ENCODE measurements around the gene EXOG.

- TF ChIP-seq, protein P1, sequence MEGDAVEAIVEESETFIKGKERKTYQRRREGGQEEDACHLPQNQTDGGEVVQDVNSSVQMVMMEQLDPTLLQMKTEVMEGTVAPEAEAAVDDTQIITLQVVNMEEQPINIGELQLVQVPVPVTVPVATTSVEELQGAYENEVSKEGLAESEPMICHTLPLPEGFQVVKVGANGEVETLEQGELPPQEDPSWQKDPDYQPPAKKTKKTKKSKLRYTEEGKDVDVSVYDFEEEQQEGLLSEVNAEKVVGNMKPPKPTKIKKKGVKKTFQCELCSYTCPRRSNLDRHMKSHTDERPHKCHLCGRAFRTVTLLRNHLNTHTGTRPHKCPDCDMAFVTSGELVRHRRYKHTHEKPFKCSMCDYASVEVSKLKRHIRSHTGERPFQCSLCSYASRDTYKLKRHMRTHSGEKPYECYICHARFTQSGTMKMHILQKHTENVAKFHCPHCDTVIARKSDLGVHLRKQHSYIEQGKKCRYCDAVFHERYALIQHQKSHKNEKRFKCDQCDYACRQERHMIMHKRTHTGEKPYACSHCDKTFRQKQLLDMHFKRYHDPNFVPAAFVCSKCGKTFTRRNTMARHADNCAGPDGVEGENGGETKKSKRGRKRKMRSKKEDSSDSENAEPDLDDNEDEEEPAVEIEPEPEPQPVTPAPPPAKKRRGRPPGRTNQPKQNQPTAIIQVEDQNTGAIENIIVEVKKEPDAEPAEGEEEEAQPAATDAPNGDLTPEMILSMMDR (IDR thresholded peaks at IDR 0.05; ENCODE audit: low read length) = no peak
- TF ChIP-seq EZH2 (IDR thresholded peaks at IDR 0.05; ENCODE audit: borderline replicate concordance, low read length) = no peak
These were observed 67.7 kb downstream of the EXOG start for GRCh38 chr3:38563886-38564270.

Data from OCI-LY1 (cell line).